Nephron progenitor cell (in vitro differentiated cells): ENCODE measurements around the gene CADPS2.

Source experiments
- DNase-seq: peaks from one replicate; pipeline ENCODE4 v3.0.0; 2021
- H3K27ac Mint-ChIP-seq: 2 replicates; pipeline ENCODE4 v1.8.0; 2021; ENCODE audit warnings: mild to moderate bottlenecking, moderate library complexity, mixed read lengths
- H3K27me3 Mint-ChIP-seq: 2 replicates; pipeline ENCODE4 v1.8.0; 2021; ENCODE audit warnings: mild to moderate bottlenecking, low read depth, mixed read lengths; ENCODE audit not compliant: poor library complexity
- H3K36me3 Mint-ChIP-seq: 2 replicates; pipeline ENCODE4 v1.8.0; 2021; ENCODE audit warnings: low read depth, mixed read lengths
- H3K4me1 Mint-ChIP-seq: 2 replicates; pipeline ENCODE4 v1.8.0; 2021; ENCODE audit warnings: mixed read lengths
- H3K4me3 Mint-ChIP-seq: 2 replicates; pipeline ENCODE4 v1.8.0; 2021; ENCODE audit warnings: mild to moderate bottlenecking, moderate library complexity, mixed read lengths
- H3K9me3 Mint-ChIP-seq: 2 replicates; pipeline ENCODE4 v1.8.0; 2021; ENCODE audit warnings: mild to moderate bottlenecking, moderate library complexity, mixed read lengths
- CTCF ChIP-seq: fragments of 200-600 bp; sonication (generic); IDR thresholded peaks from 2 replicates; pipeline ENCODE4 v1.5.0; 2021; ENCODE audit warnings: antibody characterized with exemption

The CADPS2 gene

GRCh38 chr7:122309421-122309820, 576.8 kb downstream of the CADPS2 start:
- H3K4me1 Mint-ChIP-seq, result peaks cover 37% of the 10 kb centered on the region
- H3K27ac Mint-ChIP-seq, result no peak overlapping the region
- H3K27me3 Mint-ChIP-seq, result peaks cover 100% of the 10 kb centered on the region
- H3K4me3 Mint-ChIP-seq, result peak overlapping the region; percentile 64
- no peak for TF ChIP-seq CTCF
- no peaks in the 10 kb centered on the region for H3K9me3 Mint-ChIP-seq
- H3K36me3 Mint-ChIP-seq, result no peaks in the 10 kb centered on the region
- no peak for DNase-seq

GRCh38 chr7:122307228-122307621, 579.0 kb downstream of the CADPS2 start:
- peak; percentile 25 for DNase-seq
- no peak overlapping the region for H3K4me3 Mint-ChIP-seq
- H3K27ac Mint-ChIP-seq, result no peak overlapping the region

GRCh38 chr7:122306320-122307227, 579.7 kb downstream of the CADPS2 start:
- Mint-ChIP-seq H3K9me3 (no peaks in the 10 kb centered on the region), H3K4me1 (peaks cover 40% of the 10 kb centered on the region), H3K27me3 (peaks cover 100% of the 10 kb centered on the region), H3K4me3 (peak overlapping the region; percentile 67), H3K36me3 (no peaks in the 10 kb centered on the region), H3K27ac (no peak overlapping the region)
- DNase-seq, result no peak
- no peak for TF ChIP-seq CTCF

More at GRCh38 chr7:122307228-122307621, 579.0 kb downstream of the CADPS2 start:
- no peak for TF ChIP-seq CTCF
- Mint-ChIP-seq H3K4me1 (peaks cover 41% of the 10 kb centered on the region), H3K27me3 (peaks cover 100% of the 10 kb centered on the region), H3K9me3 (no peaks in the 10 kb centered on the region), H3K36me3 (no peaks in the 10 kb centered on the region)

- H3K4me3 Mint-ChIP-seq, result peak overlapping the region; percentile 67
- peak; percentile 60 for DNase-seq
- peaks cover 100% of the 10 kb centered on the region for H3K27me3 Mint-ChIP-seq
- H3K4me1 Mint-ChIP-seq, result peaks cover 32% of the 10 kb centered on the region
- TF ChIP-seq CTCF, result no peak
- no peaks in the 10 kb centered on the region for H3K9me3 Mint-ChIP-seq
- H3K36me3 Mint-ChIP-seq, result no peaks in the 10 kb centered on the region
- H3K27ac Mint-ChIP-seq, result no peak overlapping the region
Measured at GRCh38 chr7:122305475-122306319, 580.6 kb downstream of the CADPS2 start.

GRCh38 chr7:122304996-122305421, 581.3 kb downstream of the CADPS2 start:
- DNase-seq, result no peak
- no peaks in the 10 kb centered on the region for H3K36me3 Mint-ChIP-seq
- TF ChIP-seq CTCF, result no peak
- H3K27me3 Mint-ChIP-seq, result peaks cover 100% of the 10 kb centered on the region
- H3K9me3 Mint-ChIP-seq, result no peaks in the 10 kb centered on the region
- peaks cover 36% of the 10 kb centered on the region for H3K4me1 Mint-ChIP-seq
- H3K4me3 Mint-ChIP-seq, result peak overlapping the region; percentile 67
- H3K27ac Mint-ChIP-seq, result no peak overlapping the region
